Dermis microvascular lymphatic vessel endothelial cell (primary cell): Measurements from ENCODE around the gene TAS2R1. TPM values are rescaled to one million over a fixed set of nuclear protein-coding genes. Genes with fewer than 3 reads are reported as not detected.

Experiments
- DNase-seq, 2 donors: peaks; one replicate each; pipeline versions ENCODE4 v3.0.0 to v3.0.0-alpha.2; 2010; ENCODE audit warnings: low read depth in 2 of 2
- total RNA-seq: library from RNA; depleted of rRNA; stranded (reverse); fragments of >200 nt; gene quantifications from 2 replicates; pipeline ENCODE4 v1.2.1, GENCODE V29; 2014

The TAS2R1 gene
- total RNA-seq, 1 donor from 2014 or later: not detected

- DNase-seq: no peak
Observed at GRCh38 chr5:9588254-9588653, 41.9 kb downstream of the TAS2R1 start.

GRCh38 chr5:9587135-9587534 lies 43.0 kb downstream of the TAS2R1 start:
- no peak for DNase-seq

GRCh38 chr5:9582406-9582805 lies 47.7 kb downstream of the TAS2R1 start:
- no peak for DNase-seq

Other genes with a start within 250 kb of the TAS2R1 start
- gene SEMA5A, start 84.3 kb downstream of the TAS2R1 start, total RNA-seq: under 0.01 and 0.13 TPM in 2 replicates